ENCODE measurements around the gene KIRREL3. TPM values are rescaled to one million over a fixed set of nuclear protein-coding genes. Genes with fewer than 3 reads are reported as not detected.

KIRREL3 gene
- total and polyA plus RNA-seq, 2 of the 4 experiments (the other 2 are of a cell fraction), result 10.9 to 15.9 TPM

DNA sequence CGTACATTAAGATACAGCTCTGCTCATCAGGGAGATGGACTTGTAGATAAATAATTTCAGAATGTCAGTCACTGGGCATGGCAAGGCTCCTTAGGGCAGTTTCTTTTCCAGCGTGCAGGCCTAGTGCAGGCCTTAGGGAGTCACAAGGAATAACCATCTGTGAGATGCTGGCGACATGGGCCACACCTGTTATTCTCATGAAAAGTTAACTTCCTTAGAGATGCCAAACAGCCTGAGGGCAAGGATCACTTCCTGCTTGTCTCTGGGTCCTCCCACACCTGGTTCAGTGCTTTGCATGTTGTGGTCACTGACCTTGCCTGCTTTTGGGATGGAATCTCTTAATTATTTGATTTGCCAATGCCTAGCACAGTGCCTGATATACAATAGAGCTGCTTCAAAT lies 574.5 kb downstream of the KIRREL3 start:
- Histone ChIP-seq H3K27me3 (ENCODE audit: control insufficient read depth, insufficient read depth, low read length) (no peaks in the 10 kb centered on the region), H3K79me1 (ENCODE audit: low read depth in 1 of 2, low read length in 2 of 2) (no peaks in the 10 kb centered on the region), H3K9me1 (ENCODE audit: insufficient read depth, low read length) (peaks cover 6% of the 10 kb centered on the region; the same call in 1 of the 2 replicates), H3K23ac (ENCODE audit: low read depth, low read length) (no peak overlapping the region), H3K36me3 (ENCODE audit: control insufficient read depth, insufficient read depth, low read length) (peaks cover 1% of the 10 kb centered on the region; the same call in 1 of the 2 replicates), H3K4me3 (ENCODE audit: insufficient read depth, low read depth, low read length) (no peak overlapping the region), H3K4ac (ENCODE audit: low read depth, low read length) (no peak overlapping the region), H2BK15ac (ENCODE audit: low read depth, low read length) (no peak overlapping the region), H2BK20ac (ENCODE audit: low read depth, low read length) (no peak overlapping the region), H2AFZ (replicated peaks; ENCODE audit: low read length, poor library complexity) (no peak overlapping the region), H4K91ac (ENCODE audit: insufficient read depth, low read depth, low read length) (no peak overlapping the region), H2BK5ac (ENCODE audit: low read depth, low read length, poor library complexity, severe bottlenecking) (no peak overlapping the region), H4K20me1 (ENCODE audit: insufficient read depth, low read length) (no peaks in the 10 kb centered on the region), H3K14ac (replicated peaks; ENCODE audit: low read depth, low read length) (no peak overlapping the region), H2AK9ac (replicated peaks; ENCODE audit: low read depth, low read length, poor library complexity) (no peak overlapping the region), H4K5ac (ENCODE audit: low read depth, low read length) (no peak overlapping the region), H3K9me3 (ENCODE audit: control insufficient read depth, insufficient read depth, low read length) (no peaks in the 10 kb centered on the region), H3K4me1 (ENCODE audit: control insufficient read depth, insufficient read depth, low read length) (0 out of 2 replicates have a peak, but pooled peaks cover under 1% of the 10 kb centered on the region), H4K8ac (ENCODE audit: low read depth in 2 of 2, low read length in 2 of 2) (no peak overlapping the region), H3K27ac (ENCODE audit: insufficient read depth, low read length) (no peak overlapping the region), H3K56ac (ENCODE audit: extremely low read depth, insufficient read depth, low read length) (no peak overlapping the region), H2BK120ac (ENCODE audit: low read depth, low read length) (no peak overlapping the region), H3K4me2 (ENCODE audit: low read depth, low read length) (no peak overlapping the region), H2AK5ac (ENCODE audit: low read depth, low read length) (no peak overlapping the region), H3K18ac (ENCODE audit: low read depth, low read length) (no peak overlapping the region), H3K9ac (ENCODE audit: low read depth, low read length) (no peak overlapping the region)
- dilution Hi-C loops (cut with HindIII; ENCODE audit: low sequenced_read_pairs, unreplicated experiment), result no loop called here
- intact Hi-C loops (cut with micrococcal nuclease), result no loop called here
- no peak for DNase-seq
- ChIA-PET POLR2A (ENCODE audit: unreplicated experiment) (no interaction called here), CTCF (no interaction called here)
- BruUV-seq (replicated peaks), result no TSS peak
- ATAC-seq (ENCODE audit: low read depth), result no peak
- no CpG with 5 or more reads among the region's 3 CpGs for WGBS, 2 experiments (ENCODE audit: extremely low coverage in 2 of 2, insufficient read length in 1 of 2)
- in situ Hi-C loops (cut with MboI; ENCODE audit: low sequenced_read_pairs), result loop anchor here (25.0 kb wide), 2 partner anchors 561 to 1611 kb away; no protein-coding TSS in a partner anchor
- TF ChIP-seq MXI1 (IDR thresholded peaks at IDR 0.05; ENCODE audit: borderline replicate concordance, low read depth, low read length), result no peak
- TF ChIP-seq, protein P1, sequence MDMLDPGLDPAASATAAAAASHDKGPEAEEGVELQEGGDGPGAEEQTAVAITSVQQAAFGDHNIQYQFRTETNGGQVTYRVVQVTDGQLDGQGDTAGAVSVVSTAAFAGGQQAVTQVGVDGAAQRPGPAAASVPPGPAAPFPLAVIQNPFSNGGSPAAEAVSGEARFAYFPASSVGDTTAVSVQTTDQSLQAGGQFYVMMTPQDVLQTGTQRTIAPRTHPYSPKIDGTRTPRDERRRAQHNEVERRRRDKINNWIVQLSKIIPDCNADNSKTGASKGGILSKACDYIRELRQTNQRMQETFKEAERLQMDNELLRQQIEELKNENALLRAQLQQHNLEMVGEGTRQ (IDR thresholded peaks at IDR 0.05; ENCODE audit: low read depth, low read length), result no peak
- TF ChIP-seq NFE2L2 (IDR thresholded peaks at IDR 0.05; ENCODE audit: low read depth, low read length), result no peak
- TF ChIP-seq RCOR1 (IDR thresholded peaks at IDR 0.05; ENCODE audit: insufficient replicate concordance, low read length), result no peak
- no peak for TF ChIP-seq MAZ (IDR thresholded peaks at IDR 0.05; ENCODE audit: borderline replicate concordance, low read depth, low read length)
- TF ChIP-seq CEBPB (IDR thresholded peaks at IDR 0.05; ENCODE audit: low read depth, low read length), result no peak
- TF ChIP-seq BHLHE40 (IDR thresholded peaks at IDR 0.05; ENCODE audit: low read depth, low read length), result no peak
- no peak for TF ChIP-seq POLR2A (IDR thresholded peaks at IDR 0.05; ENCODE audit: low read depth, low read length)
- no peak for TF ChIP-seq RAD21 (IDR thresholded peaks at IDR 0.05; ENCODE audit: low read length)
- TF ChIP-seq FOS (IDR thresholded peaks at IDR 0.05; ENCODE audit: low read depth, low read length), result no peak
- no peak for TF ChIP-seq CHD1 (IDR thresholded peaks at IDR 0.05; ENCODE audit: low read depth, low read length)
- TF ChIP-seq RFX5 (IDR thresholded peaks at IDR 0.05; ENCODE audit: low read depth, low read length), result no peak
- no peak for TF ChIP-seq SMC3 (IDR thresholded peaks at IDR 0.05; ENCODE audit: low read depth, low read length)
- TF ChIP-seq MAFK (IDR thresholded peaks at IDR 0.05; ENCODE audit: low read depth, low read length), result no peak
- TF ChIP-seq, protein P2, sequence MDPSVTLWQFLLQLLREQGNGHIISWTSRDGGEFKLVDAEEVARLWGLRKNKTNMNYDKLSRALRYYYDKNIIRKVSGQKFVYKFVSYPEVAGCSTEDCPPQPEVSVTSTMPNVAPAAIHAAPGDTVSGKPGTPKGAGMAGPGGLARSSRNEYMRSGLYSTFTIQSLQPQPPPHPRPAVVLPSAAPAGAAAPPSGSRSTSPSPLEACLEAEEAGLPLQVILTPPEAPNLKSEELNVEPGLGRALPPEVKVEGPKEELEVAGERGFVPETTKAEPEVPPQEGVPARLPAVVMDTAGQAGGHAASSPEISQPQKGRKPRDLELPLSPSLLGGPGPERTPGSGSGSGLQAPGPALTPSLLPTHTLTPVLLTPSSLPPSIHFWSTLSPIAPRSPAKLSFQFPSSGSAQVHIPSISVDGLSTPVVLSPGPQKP (IDR thresholded peaks at IDR 0.05; ENCODE audit: borderline replicate concordance, low read depth, low read length), result no peak
- TF ChIP-seq, protein P3, sequence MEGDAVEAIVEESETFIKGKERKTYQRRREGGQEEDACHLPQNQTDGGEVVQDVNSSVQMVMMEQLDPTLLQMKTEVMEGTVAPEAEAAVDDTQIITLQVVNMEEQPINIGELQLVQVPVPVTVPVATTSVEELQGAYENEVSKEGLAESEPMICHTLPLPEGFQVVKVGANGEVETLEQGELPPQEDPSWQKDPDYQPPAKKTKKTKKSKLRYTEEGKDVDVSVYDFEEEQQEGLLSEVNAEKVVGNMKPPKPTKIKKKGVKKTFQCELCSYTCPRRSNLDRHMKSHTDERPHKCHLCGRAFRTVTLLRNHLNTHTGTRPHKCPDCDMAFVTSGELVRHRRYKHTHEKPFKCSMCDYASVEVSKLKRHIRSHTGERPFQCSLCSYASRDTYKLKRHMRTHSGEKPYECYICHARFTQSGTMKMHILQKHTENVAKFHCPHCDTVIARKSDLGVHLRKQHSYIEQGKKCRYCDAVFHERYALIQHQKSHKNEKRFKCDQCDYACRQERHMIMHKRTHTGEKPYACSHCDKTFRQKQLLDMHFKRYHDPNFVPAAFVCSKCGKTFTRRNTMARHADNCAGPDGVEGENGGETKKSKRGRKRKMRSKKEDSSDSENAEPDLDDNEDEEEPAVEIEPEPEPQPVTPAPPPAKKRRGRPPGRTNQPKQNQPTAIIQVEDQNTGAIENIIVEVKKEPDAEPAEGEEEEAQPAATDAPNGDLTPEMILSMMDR (conservative IDR thresholded peaks at IDR 0.05; ENCODE audit: low read depth, low read length), result no peak

Measured in IMR-90 (cell line).